ENCODE results near the gene PRPF6.

The PRPF6 gene

DNA sequence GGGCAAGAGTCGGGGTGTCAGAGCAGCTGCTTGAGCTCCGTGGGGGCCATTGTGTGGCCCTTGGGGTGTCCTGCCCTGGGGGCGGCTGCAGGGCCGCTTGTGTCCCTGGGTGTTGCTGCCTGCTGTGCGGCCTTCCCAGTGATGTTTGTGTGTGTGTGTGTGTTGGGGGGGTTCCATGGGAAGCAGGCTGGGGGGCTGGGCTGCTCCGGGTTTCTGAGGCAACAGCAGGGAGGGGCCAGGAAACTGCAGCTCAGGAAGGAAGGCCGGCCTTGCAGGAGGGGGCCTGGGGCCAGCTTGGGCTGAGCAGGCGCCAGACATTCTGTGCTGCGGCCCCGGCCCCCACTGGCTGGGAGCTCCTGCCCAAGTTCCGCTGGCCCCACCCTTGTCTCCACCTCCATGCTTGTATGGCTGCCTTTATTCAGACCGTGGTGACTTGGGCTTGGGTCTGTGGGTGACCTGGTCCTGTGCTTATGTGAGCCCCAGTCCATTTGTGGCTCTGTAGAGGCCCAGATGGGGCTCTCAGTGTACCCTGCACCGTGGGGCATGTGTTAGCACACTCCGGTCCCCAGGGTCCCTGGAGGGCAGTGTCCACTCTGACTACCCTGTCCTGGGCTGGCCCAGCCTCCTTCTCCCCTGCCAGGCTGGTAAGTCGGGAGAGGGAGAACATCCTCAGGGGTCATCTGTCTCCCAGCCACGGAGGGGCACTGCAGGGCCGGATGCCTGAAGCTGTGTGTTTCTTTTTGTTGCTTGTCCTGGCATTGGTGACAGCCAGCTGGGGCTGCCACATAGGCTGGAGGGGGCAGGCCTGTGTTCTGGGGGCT lies 73.1 kb downstream of the PRPF6 start:
- peaks cover 4% of the 10 kb centered on the region; the same call in 1 of the 2 replicates for H3K4me1 ChIP-seq (ENCODE audit: insufficient read depth, low read length)
- no peaks in the 10 kb centered on the region for H3K9me3 ChIP-seq (ENCODE audit: insufficient read depth, low read depth, low read length)
- peaks cover 34% of the 10 kb centered on the region for H3K27me3 ChIP-seq (ENCODE audit: insufficient read depth, low read length)
- no peak overlapping the region for H3K4me3 ChIP-seq (ENCODE audit: low read length)
- H3K36me3 ChIP-seq (ENCODE audit: insufficient read depth, low read depth, low read length): no peaks in the 10 kb centered on the region
- no peak overlapping the region for H3K9ac ChIP-seq (ENCODE audit: low read depth, low read length)
- no peak overlapping the region for H3K27ac ChIP-seq (ENCODE audit: low read length)

DNA sequence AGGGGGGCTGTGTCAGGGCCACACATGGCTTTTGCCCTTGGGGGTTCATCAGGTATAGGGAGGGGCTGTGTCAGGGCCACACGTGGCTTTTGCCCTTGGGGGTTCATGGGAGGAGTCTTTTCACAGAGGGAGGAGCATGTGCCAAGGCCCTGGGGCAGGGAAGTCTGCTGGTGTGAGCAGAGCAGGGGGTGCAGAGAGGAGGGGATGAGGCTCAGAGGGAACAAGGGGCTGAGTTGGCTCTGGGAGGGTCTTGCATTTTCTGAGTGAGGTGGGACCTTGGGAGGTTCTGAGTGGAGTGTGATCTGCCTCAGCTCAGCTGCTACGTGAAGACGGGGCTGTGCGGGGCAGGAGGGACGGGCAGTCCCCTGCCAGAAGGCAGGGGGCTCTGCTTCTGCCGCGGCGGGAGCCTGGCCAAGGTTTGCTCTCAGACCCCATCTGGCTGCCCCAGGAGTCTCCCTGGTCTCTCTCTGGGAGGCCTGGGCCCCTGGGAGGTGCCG lies 74.5 kb downstream of the PRPF6 start:
- H3K27me3 ChIP-seq (ENCODE audit: insufficient read depth, low read length): peaks cover 24% of the 10 kb centered on the region
- no peak overlapping the region for H3K4me3 ChIP-seq (ENCODE audit: low read length)
- H3K36me3 ChIP-seq (ENCODE audit: insufficient read depth, low read depth, low read length): no peaks in the 10 kb centered on the region
- H3K27ac ChIP-seq (ENCODE audit: low read length): no peak overlapping the region
- H3K4me1 ChIP-seq (ENCODE audit: insufficient read depth, low read length): peaks cover 4% of the 10 kb centered on the region; the same call in 1 of the 2 replicates
- no peak overlapping the region for H3K9ac ChIP-seq (ENCODE audit: low read depth, low read length)
- no peaks in the 10 kb centered on the region for H3K9me3 ChIP-seq (ENCODE audit: insufficient read depth, low read depth, low read length)

DNA sequence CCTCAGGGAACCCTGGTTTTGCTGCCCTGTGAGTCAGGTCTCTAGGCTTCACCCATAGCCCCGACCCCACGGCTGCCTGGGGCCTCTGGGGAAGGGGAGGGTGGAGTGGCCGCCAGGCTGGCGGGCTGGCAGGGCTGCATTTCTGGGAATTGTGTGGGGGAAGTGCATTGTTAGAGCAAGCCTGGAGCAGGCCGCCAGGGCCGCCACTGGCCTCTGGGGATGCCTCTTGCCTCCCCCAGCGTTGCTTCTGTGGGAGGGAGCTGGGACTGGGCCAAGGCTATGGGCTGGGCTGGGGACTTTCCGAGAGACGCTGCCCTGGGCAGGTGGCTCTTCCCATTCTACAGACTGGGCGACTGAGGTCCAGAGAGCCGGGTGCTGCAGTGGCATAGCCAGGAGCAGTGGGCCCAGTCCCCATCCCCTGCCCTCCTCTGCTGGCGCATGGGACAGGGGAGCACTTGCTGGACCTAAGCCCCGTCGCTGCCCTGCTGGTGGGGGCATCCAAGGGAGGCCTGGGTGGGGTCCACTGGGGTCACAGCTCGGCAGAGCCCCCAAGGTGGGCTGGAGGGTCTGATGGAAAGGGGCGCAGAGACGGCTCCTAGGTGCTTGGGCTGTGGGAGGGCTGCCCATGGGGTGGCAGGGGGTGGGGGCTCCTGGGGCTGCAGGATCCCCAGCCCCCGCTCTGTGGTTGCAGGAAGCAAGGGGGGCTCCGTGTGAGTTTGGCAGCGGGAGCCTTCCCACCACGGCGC lies 75.1 kb downstream of the PRPF6 start:
- Histone ChIP-seq H3K4me1 (ENCODE audit: insufficient read depth, low read length) (peaks cover 4% of the 10 kb centered on the region; the same call in 1 of the 2 replicates), H3K9me3 (ENCODE audit: insufficient read depth, low read depth, low read length) (no peaks in the 10 kb centered on the region), H3K27me3 (ENCODE audit: insufficient read depth, low read length) (peaks cover 17% of the 10 kb centered on the region), H3K27ac (ENCODE audit: low read length) (no peak overlapping the region), H3K9ac (ENCODE audit: low read depth, low read length) (no peak overlapping the region), H3K36me3 (ENCODE audit: insufficient read depth, low read depth, low read length) (no peaks in the 10 kb centered on the region), H3K4me3 (ENCODE audit: low read length) (no peak overlapping the region)

DNA sequence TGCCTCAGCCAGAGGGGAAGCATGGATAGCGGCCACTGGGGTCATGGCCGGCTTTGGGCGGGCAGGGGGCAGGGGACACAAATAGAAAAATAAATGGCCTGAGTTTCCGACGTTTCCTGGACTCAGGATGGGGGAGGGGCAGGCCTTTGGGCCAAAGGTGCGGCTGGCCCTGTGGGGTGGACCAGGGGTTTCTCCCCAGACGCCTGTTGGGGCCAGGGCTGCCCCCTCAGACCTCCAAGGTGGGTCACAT lies 75.6 kb downstream of the PRPF6 start:
- H3K27me3 ChIP-seq (ENCODE audit: insufficient read depth, low read length): peaks cover 12% of the 10 kb centered on the region
- H3K27ac ChIP-seq (ENCODE audit: low read length): no peak overlapping the region

DNA sequence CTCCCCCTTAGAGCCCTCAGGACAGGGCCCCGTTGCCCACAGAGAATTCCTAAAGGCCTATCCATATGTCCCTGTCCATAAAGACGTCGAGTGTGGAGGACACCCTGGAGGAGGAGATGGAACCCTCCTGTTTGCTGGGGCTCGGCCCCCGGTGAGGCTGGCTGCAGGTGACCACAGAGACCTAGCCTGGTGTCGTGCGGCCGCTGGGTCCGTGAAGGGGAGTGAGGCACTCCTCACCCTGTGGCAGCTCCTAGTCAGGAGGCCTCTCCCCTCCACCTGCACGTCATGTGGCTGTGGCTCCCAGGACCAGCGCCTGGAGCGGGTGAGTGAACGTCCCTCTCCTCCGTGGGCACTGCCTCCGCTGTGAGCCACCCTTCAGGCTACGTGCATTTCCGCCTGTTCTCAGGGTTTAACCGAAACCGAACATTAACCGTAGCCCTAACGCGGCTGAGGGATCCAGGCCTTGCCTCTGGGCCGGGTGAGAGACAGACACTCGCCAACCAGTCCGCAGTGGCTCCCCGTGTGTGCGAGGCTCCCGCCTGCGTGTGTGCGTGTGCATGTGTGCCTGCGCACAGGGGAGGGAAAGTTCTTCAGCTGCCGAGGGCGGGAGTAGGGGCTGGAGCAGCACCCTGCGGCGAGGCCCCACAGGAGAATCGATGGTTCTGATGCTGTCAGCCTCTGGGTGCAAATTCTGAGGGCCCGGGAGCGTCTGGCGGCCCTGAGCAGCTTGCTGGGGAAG lies 76.1 kb downstream of the PRPF6 start:
- no peaks in the 10 kb centered on the region for H3K36me3 ChIP-seq (ENCODE audit: insufficient read depth, low read depth, low read length)

More for the DNA sequence above, 75.6 kb downstream of the PRPF6 start:
- no peaks in the 10 kb centered on the region for H3K9me3 ChIP-seq (ENCODE audit: insufficient read depth, low read depth, low read length)
- H3K36me3 ChIP-seq (ENCODE audit: insufficient read depth, low read depth, low read length): no peaks in the 10 kb centered on the region
- peaks cover 4% of the 10 kb centered on the region; the same call in 1 of the 2 replicates for H3K4me1 ChIP-seq (ENCODE audit: insufficient read depth, low read length)
- no peak overlapping the region for H3K4me3 ChIP-seq (ENCODE audit: low read length)
- H3K9ac ChIP-seq (ENCODE audit: low read depth, low read length): no peak overlapping the region

DNA sequence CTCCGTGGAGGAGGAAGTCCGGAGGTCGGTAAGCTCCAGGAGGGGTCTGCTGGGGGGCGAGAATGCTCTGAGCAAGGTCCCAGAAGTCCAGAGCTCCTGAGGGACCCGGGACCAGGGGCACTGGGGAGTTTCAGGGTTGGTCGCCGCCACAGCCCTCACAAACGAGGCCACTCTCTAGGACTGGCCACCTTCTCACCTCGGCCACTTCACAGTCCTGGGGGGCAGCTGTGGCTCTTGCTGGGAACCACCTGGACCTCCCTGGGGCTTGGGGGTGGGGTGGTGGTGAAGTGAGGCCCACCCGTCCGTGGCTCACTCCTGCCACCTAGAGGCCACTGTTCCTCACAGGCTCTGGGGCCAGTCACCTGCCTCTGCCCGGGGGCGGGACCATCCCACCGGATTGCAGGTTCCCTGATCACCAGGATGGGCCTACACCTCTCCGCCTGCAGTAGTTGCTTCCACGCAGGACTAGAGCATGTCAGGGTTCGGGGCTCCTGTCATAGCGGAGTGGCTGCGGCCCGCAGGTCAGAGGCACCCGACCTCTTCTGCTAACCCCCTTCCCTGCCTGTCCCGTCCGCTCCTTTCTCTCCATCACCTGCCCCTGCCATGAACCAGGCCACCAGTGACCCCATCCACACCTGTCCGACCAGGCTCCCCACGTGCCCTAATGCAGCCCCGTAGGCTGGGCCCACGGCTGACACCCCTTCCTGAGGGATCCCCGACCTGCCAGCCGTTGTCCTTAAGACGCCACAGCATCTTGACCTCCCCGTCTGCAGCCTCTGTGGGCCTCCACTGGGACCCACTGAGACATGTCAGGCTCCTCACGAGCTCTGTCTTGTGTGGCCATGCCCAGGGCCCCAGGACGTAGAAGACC lies 76.9 kb downstream of the PRPF6 start:
- Histone ChIP-seq H3K9me3 (ENCODE audit: insufficient read depth, low read depth, low read length) (no peaks in the 10 kb centered on the region), H3K27ac (ENCODE audit: low read length) (no peak overlapping the region), H3K9ac (ENCODE audit: low read depth, low read length) (no peak overlapping the region), H3K27me3 (ENCODE audit: insufficient read depth, low read length) (no peaks in the 10 kb centered on the region), H3K36me3 (ENCODE audit: insufficient read depth, low read depth, low read length) (no peaks in the 10 kb centered on the region), H3K4me3 (ENCODE audit: low read length) (no peak overlapping the region), H3K4me1 (ENCODE audit: insufficient read depth, low read length) (peaks cover 4% of the 10 kb centered on the region; the same call in 1 of the 2 replicates)

More for the DNA sequence above, 76.1 kb downstream of the PRPF6 start:
- Histone ChIP-seq H3K27ac (ENCODE audit: low read length) (no peak overlapping the region), H3K4me3 (ENCODE audit: low read length) (no peak overlapping the region), H3K4me1 (ENCODE audit: insufficient read depth, low read length) (peaks cover 4% of the 10 kb centered on the region; the same call in 1 of the 2 replicates), H3K27me3 (ENCODE audit: insufficient read depth, low read length) (peaks cover 7% of the 10 kb centered on the region), H3K9ac (ENCODE audit: low read depth, low read length) (no peak overlapping the region; the same call in 1 of the 2 replicates), H3K9me3 (ENCODE audit: insufficient read depth, low read depth, low read length) (no peaks in the 10 kb centered on the region)

DNA sequence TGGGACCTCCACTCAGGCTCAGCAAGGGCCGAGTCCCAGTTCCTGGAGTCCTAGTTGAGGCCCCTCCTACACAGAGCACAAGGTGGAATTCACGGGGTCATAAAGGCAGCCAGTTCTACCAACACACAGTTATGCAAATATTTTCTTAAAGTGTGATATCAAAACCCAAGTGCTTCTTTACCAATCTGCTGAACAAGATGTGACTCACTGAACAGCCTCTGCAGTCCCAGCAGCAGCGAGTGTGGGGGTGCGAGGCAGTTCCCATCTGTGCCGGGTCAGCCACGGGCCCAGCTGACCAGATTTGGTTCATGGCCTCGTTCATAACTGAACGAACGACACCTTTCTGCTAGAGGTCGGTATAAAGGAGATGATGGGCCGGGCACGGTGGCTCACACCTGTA lies 77.6 kb downstream of the PRPF6 start:
- Histone ChIP-seq H3K27ac (ENCODE audit: low read length) (no peak overlapping the region), H3K4me1 (ENCODE audit: insufficient read depth, low read length) (peaks cover 4% of the 10 kb centered on the region; the same call in 1 of the 2 replicates), H3K27me3 (ENCODE audit: insufficient read depth, low read length) (no peaks in the 10 kb centered on the region), H3K9ac (ENCODE audit: low read depth, low read length) (no peak overlapping the region), H3K4me3 (ENCODE audit: low read length) (no peak overlapping the region), H3K36me3 (ENCODE audit: insufficient read depth, low read depth, low read length) (no peaks in the 10 kb centered on the region), H3K9me3 (ENCODE audit: insufficient read depth, low read depth, low read length) (no peaks in the 10 kb centered on the region)

DNA sequence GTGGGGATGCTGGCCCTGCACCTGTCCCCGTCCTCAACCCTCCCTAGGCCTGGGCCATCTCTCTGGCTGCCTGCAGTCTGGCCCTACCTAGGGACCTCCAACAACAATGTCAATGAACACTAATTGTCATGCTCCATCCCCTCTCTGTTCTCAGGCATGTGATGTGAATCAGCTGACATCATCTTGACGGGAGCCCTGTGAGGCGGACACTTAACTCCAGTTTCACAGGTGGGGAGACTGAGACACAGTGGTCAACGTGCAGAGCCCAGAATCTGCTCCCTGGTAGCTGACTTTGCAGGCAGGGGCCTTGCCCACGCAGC lies 81.3 kb downstream of the PRPF6 start:
- H3K4me3 ChIP-seq (ENCODE audit: low read length): peak overlapping the region; percentile 78; the same call in 1 of the 2 replicates
- no peaks in the 10 kb centered on the region for H3K9me3 ChIP-seq (ENCODE audit: insufficient read depth, low read depth, low read length)
- H3K9ac ChIP-seq (ENCODE audit: low read depth, low read length): peak overlapping the region; percentile 69; the same call in 1 of the 2 replicates
- H3K27ac ChIP-seq (ENCODE audit: low read length): no peak overlapping the region
- H3K36me3 ChIP-seq (ENCODE audit: insufficient read depth, low read depth, low read length): no peaks in the 10 kb centered on the region
- no peaks in the 10 kb centered on the region; the same call in 1 of the 2 replicates for H3K27me3 ChIP-seq (ENCODE audit: insufficient read depth, low read length)
- H3K4me1 ChIP-seq (ENCODE audit: insufficient read depth, low read length): no peaks in the 10 kb centered on the region; the same call in 1 of the 2 replicates

DNA sequence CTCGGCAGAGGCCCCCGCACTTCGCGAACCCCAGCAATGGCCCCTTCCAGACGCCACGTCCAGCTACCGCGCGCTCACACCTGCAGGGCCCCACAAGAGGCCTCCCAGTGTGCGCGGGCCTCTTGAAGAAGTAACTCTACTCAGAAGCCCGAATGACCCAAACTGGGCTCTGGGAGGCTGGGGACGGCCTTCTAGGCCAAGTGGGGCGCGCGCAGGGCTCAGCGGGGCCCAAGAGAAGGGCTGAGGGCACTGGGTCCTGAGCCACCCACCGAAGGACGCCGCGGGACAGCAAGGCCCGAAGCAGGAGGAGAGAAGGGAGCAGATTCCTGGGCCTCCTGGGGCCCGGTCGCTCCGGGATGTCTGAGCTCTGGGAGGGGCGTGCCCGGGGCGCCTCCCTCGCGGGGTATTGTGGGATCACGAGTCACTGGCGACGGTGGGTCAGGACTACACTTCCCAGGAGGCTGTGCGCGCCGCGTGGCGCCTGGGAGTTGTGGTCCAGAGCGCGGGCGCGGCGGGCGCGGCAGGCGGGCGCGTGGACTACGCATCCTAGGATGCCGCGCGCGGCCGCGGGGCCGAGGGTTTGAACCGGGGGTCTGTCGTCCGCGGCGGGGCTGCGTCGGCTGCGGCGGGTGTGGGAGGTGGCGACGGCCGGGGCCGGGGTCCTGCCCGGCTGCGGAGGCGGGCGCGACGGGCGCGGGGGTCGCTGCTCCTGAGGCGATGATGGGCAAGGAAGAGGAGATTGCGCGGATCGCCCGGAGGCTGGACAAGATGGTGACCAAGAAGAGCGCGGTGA lies 81.9 kb downstream of the PRPF6 start, which contains the start of gene TCEA2:
TSS of gene TCEA2 (plus strand) at position 603 of the 793 bp plus-strand sequence. CDS start at position 718, 115 bp downstream.
- H3K27ac ChIP-seq (ENCODE audit: low read length): no peak within 1 kb of the TSS
- H3K4me1 ChIP-seq (ENCODE audit: insufficient read depth, low read length): no peaks in the 10 kb centered on the region
- no peaks in the 10 kb centered on the region; the same call in 1 of the 2 replicates for H3K27me3 ChIP-seq (ENCODE audit: insufficient read depth, low read length)
- no peaks in the 10 kb centered on the region for H3K36me3 ChIP-seq (ENCODE audit: insufficient read depth, low read depth, low read length)
- peak within 1 kb of the TSS; percentile 78 for H3K4me3 ChIP-seq (ENCODE audit: low read length)
- H3K9ac ChIP-seq (ENCODE audit: low read depth, low read length): peak within 1 kb of the TSS; percentile 69; the same call in 1 of the 2 replicates
- no peaks in the 10 kb centered on the region for H3K9me3 ChIP-seq (ENCODE audit: insufficient read depth, low read depth, low read length)

DNA sequence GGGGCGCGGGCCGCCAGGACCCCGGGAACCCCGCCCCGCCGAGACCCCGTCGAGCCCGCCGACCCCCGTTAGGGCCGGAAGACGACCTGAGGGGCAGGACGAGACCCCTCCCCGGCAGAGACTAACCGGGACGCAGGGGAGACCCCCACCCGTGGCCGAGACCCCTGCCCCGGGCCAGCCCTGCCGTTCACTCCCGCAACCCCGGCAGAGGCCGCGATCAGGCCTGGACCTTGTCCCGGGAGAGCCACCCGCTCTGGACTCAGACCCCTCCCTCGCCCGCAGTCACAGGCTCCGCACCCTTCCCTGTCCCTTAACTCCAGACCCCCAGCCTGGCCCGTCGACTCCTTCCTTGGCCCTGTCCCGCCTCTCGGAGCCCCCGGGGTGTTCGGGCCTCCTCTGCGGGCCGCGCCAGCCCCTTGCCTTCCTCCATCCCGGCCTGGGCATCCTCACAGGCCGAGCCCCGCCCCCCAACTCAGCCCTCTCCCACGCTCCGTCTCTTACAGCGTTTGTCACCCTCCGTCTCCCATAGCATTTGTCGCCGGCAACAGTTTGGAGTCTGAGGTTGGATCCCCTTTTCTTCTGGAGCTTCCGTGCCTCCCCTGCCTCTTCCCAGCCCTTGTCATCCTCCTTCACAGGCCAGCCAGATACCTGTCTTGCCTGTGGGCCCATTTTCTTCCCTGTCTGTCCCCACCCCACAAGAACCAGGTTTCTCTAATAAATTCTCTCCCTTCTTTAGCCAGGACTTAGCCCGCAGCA lies 82.6 kb downstream of the PRPF6 start:
- H3K27ac ChIP-seq (ENCODE audit: low read length): no peak overlapping the region
- H3K9me3 ChIP-seq (ENCODE audit: insufficient read depth, low read depth, low read length): no peaks in the 10 kb centered on the region
- H3K36me3 ChIP-seq (ENCODE audit: insufficient read depth, low read depth, low read length): no peaks in the 10 kb centered on the region
- H3K27me3 ChIP-seq (ENCODE audit: insufficient read depth, low read length): no peaks in the 10 kb centered on the region; the same call in 1 of the 2 replicates
- H3K4me1 ChIP-seq (ENCODE audit: insufficient read depth, low read length): no peaks in the 10 kb centered on the region
- H3K4me3 ChIP-seq (ENCODE audit: low read length): peak overlapping the region; percentile 78
- peak overlapping the region; percentile 69; the same call in 1 of the 2 replicates for H3K9ac ChIP-seq (ENCODE audit: low read depth, low read length)
